HEK293 (cell line): ENCODE results near the gene SNCG.

Experiments used
- BCL11A ChIP-seq: fragments of 450-650 bp; formaldehyde crosslinking; IDR thresholded peaks from 2 replicates; pipeline ENCODE4 v1.5.1; 2016; ENCODE audit warnings: low read depth, missing biosample characterization, missing genetic modification characterization
- CTCF ChIP-seq: fragments of 450-650 bp; formaldehyde crosslinking; IDR thresholded peaks from 2 replicates; pipeline ENCODE4 v1.5.1; 2016; ENCODE audit warnings: missing biosample characterization, missing genetic modification characterization
- KLF16 ChIP-seq: fragments of 450-650 bp; formaldehyde crosslinking; IDR thresholded peaks from 2 replicates; pipeline ENCODE4 v1.5.1; 2017; ENCODE audit warnings: missing biosample characterization, missing genetic modification characterization
- KLF8 ChIP-seq: fragments of 450-650 bp; formaldehyde crosslinking; IDR thresholded peaks from 2 replicates; pipeline ENCODE4 v1.5.1; 2016; ENCODE audit warnings: missing biosample characterization, missing genetic modification characterization
- MYNN ChIP-seq: fragments of 450-650 bp; formaldehyde crosslinking; IDR thresholded peaks from 2 replicates; pipeline ENCODE4 v1.5.1; 2016; ENCODE audit warnings: missing biosample characterization, missing genetic modification characterization, borderline replicate concordance
- PRDM10 ChIP-seq: fragments of 450-650 bp; formaldehyde crosslinking; IDR thresholded peaks from 2 replicates; pipeline ENCODE4 v1.5.1; 2016; ENCODE audit warnings: missing biosample characterization, missing genetic modification characterization
- ZNF132 ChIP-seq: fragments of 450-650 bp; formaldehyde crosslinking; IDR thresholded peaks from 2 replicates; pipeline ENCODE4 v1.5.1; 2017; ENCODE audit warnings: missing biosample characterization, missing genetic modification characterization, borderline replicate concordance
- ZNF274 ChIP-seq, 2 experiments: fragments of 200-500 bp in 1 of 2; fragments of 450-650 bp in 1 of 2; sonication (Bioruptor generic) in 1 of 2; formaldehyde crosslinking in 1 of 2; IDR thresholded peaks; 2 replicates each; pipeline versions ENCODE4 v1.5.1 to v1.6.1; 2014 to 2016; ENCODE audit warnings: borderline replicate concordance in 1 of 2, inconsistent platforms in 1 of 2, low read length in 1 of 2, missing biosample characterization in 1 of 2, missing genetic modification characterization in 1 of 2
- ZNF311 ChIP-seq: fragments of 450-650 bp; formaldehyde crosslinking; IDR thresholded peaks from 2 replicates; pipeline ENCODE4 v1.5.1; 2017; ENCODE audit warnings: missing biosample characterization, missing genetic modification characterization, borderline replicate concordance
- ZNF324 ChIP-seq: fragments of 450-650 bp; formaldehyde crosslinking; IDR thresholded peaks from 2 replicates; pipeline ENCODE4 v1.5.1; 2016; ENCODE audit warnings: missing biosample characterization, missing genetic modification characterization
- ZNF530 ChIP-seq: fragments of 450-650 bp; formaldehyde crosslinking; IDR thresholded peaks from 2 replicates; pipeline ENCODE4 v1.5.1; 2016; ENCODE audit warnings: low read depth, missing biosample characterization, missing genetic modification characterization
- ZNF785 ChIP-seq: fragments of 450-650 bp; formaldehyde crosslinking; IDR thresholded peaks from 2 replicates; pipeline ENCODE4 v1.5.1; 2016; ENCODE audit warnings: missing biosample characterization, missing genetic modification characterization
- ZNF792 ChIP-seq: fragments of 450-650 bp; formaldehyde crosslinking; IDR thresholded peaks from 2 replicates; pipeline ENCODE4 v1.5.1; 2016; ENCODE audit warnings: missing biosample characterization, missing genetic modification characterization

- no peak for TF ChIP-seq KLF8 (tag by site-specific recombination)
- no peak for TF ChIP-seq ZNF274 (IDR thresholded peaks at IDR 0.05; ENCODE audit: low read length)
- no peak for TF ChIP-seq ZNF274 (tag by site-specific recombination; IDR thresholded peaks at IDR 0.05; ENCODE audit: borderline replicate concordance)
- TF ChIP-seq PRDM10 (tag by site-specific recombination), result no peak
- TF ChIP-seq ZNF311 (tag by site-specific recombination), result no peak
- no peak for TF ChIP-seq CTCF (tag by site-specific recombination)
- no peak for TF ChIP-seq ZNF132 (tag by site-specific recombination)
- TF ChIP-seq ZNF792 (tag by site-specific recombination), result no peak
- no peak for TF ChIP-seq ZNF530 (tag by site-specific recombination)
- TF ChIP-seq ZNF324 (tag by site-specific recombination), result no peak
- no peak for TF ChIP-seq BCL11A (tag by site-specific recombination)
- TF ChIP-seq MYNN (tag by site-specific recombination), result no peak
- no peak for TF ChIP-seq KLF16 (tag by site-specific recombination)
- TF ChIP-seq ZNF785 (tag by site-specific recombination), result no peak
Measured at GRCh38 chr10:86960863-86961434, 2.5 kb downstream of the SNCG start.
